GM19467 (cell line): Measurements from ENCODE around the gene ELAVL4.

Source experiments
- ATAC-seq: cut with Tn5 transposase; IDR thresholded peaks from one replicate; pipeline ENCODE4 v1.9.1; 2021; ENCODE audit warnings: mild to moderate bottlenecking, moderate library complexity; ENCODE audit not compliant: unreplicated experiment

Gene ELAVL4

GRCh38 chr1:50108497-50109059 is at the start of gene ELAVL4:
Gene ELAVL4, plus strand, starts transcription at chr1:50108920. Its CDS starts 270 bp downstream, at chr1:50109190.
- ATAC-seq, result no peak

DNA sequence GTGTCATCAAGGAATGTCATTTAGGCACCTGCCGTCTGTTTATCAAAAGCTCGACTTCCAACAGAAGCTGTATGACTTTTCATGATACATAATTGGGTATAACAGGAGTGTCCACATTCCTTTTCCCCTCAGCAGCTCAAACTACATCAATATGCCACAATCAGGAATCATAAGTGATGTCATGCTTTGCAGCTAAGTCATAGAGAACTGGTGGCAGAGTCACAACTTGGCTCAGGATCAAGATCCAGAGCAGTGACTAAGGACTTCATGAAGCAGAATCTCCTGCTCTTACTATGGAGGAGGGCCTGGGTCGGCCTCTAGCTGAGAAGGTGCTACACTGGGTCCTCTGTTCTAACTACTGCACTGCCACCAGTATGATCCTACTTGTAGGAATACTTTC is 48.4 kb upstream of the ELAVL4 start:
- ATAC-seq, result no peak

DNA sequence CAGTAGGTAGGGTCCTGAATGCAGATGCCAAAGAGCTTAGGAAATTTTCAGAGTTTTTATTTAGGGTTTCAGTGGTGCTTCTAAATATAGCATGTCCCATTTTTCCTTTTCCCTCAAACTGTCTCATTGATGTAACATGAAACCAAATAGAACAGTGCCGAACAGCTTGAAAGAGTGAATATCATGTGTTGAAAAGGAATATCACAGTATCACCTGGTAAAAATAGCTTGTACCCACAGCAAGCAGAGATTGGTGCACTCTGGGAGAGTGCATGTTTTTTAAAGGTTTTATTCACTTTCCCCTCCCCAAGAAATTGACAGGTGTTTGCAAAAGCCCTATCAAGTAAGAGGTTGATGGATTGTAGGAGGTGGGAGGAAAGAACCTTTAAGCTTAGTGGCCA is 41.9 kb upstream of the ELAVL4 start:
- ATAC-seq, result no peak

DNA sequence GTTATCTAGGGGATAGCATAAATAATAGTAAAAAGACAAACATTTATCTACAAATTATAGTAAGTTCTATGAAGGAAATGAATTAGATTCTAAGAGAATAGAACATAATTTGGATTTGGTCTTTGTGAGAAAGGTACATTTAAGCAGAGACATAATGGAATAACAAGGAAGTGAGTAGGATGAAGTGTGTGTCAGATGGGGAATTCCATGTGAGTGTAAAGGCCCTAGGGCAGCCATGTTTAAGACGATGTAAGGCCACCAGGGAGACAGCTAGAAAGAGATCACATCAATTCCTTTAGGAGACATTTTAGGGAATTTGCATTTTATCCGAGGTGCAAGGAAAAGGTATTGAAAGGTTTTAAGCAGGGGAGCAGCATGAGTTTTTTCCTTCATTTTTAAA is 33.8 kb upstream of the ELAVL4 start:
- ATAC-seq, result no peak

- no peak for ATAC-seq
Observed at GRCh38 chr1:50077273-50077672, 31.4 kb upstream of the ELAVL4 start.

- ATAC-seq, result no peak
Observed at GRCh38 chr1:50080904-50081586, 27.7 kb upstream of the ELAVL4 start.

DNA sequence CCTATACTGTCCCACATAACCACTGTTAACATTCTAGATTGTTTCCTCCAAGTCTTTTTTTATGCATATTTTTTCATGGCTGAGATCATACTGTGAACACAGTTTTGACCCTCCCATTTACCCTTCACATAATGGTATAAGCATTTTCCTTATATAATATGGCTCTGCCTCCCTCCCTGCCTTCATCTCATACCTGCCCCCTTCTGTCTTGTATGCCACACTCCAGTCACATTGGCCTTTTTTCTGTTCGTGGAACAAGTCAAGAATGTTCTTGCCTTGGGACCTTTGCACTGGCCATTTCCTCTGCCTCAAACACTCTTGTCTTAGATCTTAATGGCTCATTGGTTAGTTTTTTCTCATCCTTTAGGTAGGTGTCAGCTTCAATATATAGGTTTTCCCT is 24.3 kb upstream of the ELAVL4 start:
- no peak for ATAC-seq

DNA sequence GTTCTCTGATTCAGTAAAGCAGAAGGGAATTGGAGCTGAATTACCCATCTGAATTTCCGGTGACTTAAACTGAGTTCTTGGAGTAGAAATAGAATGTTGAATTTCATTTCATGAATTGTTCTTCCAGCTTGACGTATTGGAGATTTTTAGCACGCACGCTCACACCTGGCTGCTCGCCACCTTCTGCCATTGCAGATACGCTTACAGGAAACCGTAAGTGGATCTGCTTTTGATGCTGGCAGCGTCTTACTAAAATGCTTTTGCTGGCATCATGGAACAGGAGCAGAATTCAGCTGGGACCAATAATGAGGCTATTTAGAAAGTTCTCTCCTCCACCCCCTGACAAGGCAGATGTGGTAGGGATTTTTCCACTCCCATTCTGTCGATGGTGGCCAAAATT is 17.7 kb upstream of the ELAVL4 start:
- no peak for ATAC-seq

DNA sequence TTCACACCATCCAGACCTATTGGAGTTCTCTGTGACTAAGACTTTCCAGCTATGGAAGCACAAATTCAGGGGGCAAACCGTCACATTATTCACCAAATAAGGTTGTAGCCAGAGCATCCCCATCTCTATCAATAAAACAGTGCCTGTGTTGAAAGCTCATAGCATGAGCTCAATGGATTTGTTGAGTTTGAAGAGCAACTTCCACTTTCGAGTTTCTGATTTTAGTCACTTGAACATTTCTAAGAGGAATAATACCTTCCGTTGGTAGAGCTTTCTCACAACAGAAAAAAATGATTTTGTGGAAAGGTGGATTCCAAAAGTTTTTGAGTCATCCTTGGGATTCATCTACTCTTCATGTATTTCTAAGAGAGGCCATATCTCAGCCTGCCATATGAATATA is 13.0 kb upstream of the ELAVL4 start:
- ATAC-seq, result no peak

DNA sequence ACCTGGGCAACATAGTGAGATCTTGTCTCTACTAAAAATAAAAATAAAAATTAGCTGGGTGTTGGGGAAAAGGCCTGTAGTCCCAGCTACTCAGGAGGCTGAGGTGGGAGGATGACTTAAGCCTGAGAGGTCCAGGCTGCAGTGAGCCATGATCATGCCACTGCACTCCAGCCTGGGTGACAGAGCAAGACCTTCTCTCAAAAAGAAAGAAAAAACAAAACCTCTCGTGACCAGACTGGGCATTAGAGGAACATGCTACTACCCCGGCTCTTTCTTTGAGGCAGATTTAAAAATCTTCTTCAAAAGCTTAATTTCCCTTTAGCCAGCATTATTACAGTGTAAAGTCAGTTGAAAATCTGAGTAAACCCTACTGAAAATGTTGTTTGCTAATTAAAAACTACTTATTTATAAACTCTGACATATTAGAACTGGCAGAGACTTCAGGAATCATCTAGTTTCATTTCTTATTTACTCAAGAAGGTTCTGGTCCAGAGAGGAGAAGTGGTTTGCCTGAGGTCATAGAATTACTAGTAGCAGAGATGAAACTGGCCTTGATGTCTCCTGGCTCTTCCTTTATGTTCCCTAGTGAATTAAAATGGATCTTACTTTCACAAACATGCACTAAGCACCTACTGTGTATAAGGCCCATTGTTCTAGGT is 11.6 kb upstream of the ELAVL4 start:
- no peak for ATAC-seq

- no peak for ATAC-seq
Observed at GRCh38 chr1:50097791-50098190, 10.9 kb upstream of the ELAVL4 start.

DNA sequence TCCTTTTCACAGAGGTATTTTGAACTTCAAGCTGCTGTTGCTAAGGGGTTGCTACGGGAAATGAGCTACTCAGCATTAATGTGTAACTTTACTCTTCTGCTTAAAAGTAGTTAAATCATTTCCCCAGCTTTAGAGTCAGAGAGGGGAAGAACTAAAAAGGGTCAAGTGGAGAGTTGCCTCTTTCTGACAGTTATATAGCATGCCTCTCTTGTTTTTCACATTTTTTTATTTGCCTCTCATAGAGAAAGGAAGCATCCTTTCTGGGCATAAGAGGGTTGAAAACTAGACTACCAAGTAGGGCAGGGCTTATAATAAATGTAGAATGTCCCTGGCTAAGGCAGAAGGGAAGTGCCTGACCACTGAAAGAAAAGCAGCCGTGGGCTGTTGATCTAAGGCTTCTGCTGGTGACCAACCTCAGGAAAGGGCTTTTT is 10.1 kb upstream of the ELAVL4 start:
- no peak for ATAC-seq

GRCh38 chr1:50099654-50100053 is 9.1 kb upstream of the ELAVL4 start:
- ATAC-seq, result no peak

DNA sequence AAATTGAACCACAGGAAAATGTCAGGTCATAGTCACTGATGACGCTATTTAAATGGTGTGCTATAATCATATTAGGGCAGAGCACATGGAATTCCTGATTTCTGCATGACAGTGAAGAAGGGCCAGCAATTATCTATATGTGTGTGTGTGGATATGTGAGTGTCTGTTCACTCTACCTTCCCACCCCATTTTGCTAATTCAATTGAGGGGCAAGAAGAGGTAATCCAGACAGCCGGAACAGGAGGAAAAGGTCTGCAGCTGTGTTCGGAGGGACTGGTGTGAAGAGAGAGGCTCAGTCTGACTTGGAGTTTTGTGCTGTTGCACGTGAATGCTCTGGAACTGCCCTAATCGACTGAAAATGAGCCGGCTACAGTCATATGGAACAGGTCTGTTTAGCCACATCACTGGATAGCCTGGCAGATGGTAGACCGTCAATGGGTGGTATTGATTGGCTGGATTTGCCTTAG is 5.1 kb upstream of the ELAVL4 start:
- no peak for ATAC-seq

GRCh38 chr1:50105433-50105832 is 3.3 kb upstream of the ELAVL4 start:
- no peak for ATAC-seq

GRCh38 chr1:50106095-50106761 is 2.5 kb upstream of the ELAVL4 start:
- ATAC-seq, result no peak

DNA sequence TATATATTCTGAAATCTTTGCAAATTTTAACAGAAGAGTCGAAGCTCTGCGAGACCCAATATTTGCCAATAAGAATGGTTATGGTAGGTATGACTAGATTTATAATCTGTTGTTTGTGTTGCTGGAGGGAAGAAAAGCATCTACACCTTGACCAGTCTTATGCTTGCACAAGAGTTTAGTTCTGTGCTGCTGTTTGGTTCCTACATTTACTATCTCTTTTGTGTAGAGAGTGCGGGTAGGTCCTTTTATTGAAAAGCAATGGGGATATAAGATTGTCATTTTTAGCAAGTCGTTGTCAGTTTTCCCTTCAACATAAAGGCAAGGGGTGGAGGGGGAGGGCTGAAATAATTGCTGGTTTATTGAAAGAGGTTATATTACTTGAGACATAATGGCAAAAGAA is 396 bp downstream of the ELAVL4 start:
- ATAC-seq, result no peak

DNA sequence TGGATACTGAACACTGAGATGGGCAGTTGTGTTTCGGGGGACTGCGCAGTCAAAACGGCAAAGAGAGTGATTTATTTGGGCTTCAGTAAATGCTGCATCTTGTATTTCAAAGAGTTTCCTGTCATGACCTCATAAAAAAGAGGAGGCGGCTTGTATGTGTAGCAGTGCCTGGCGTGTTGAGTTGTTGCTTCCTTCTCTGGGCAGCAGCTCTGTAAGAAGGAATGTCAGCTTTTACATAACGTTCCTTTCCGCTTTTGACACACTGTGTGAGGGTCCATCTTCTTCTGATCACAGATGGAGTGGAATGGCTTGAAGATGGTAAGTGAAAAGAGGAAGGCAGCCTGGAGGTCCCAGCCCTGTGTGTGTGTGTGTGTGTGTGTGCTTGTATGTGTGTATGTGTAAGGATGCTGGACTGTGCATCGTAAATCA is 941 bp downstream of the ELAVL4 start:
- no peak for ATAC-seq

GRCh38 chr1:50110151-50110550 is 1.4 kb downstream of the ELAVL4 start:
- no peak for ATAC-seq

GRCh38 chr1:50110656-50111055 is 1.9 kb downstream of the ELAVL4 start:
- no peak for ATAC-seq

GRCh38 chr1:50111503-50111902 is 2.8 kb downstream of the ELAVL4 start:
- ATAC-seq, result no peak

- ATAC-seq, result no peak
Observed at GRCh38 chr1:50112193-50112592, 3.5 kb downstream of the ELAVL4 start.
